A673 (cell line): ENCODE data around the gene RBM20. TPM values are rescaled to one million over a fixed set of nuclear protein-coding genes. Genes with fewer than 3 reads are reported as not detected.
A peak's percentile ranks its signal among the peaks of the same experiment; 100 is the strongest.

Experiments
- BruUV-seq: library from RNA; stranded (reverse); fragments of 400-500 nt; replicated peaks from 2 replicates; lab custom pipeline; 2021; lab: Mats Ljungman, UMichigan
- CTCF ChIA-PET: fragments of 300-600 bp; sonication (Branson Sonifier 250); formaldehyde crosslinking; loops from one replicate; lab custom pipeline; 2022; ENCODE audit warnings: antibody characterized with exemption; lab: Charles Lee
- POLR2A ChIA-PET: fragments of 300-600 bp; sonication (Branson Sonifier 250); formaldehyde crosslinking; loops from one replicate; lab custom pipeline; 2022; ENCODE audit warnings: antibody characterized with exemption; ENCODE audit not compliant: low non-redundant PET; lab: Charles Lee
- DNase-seq: peaks from one replicate; pipeline ENCODE4 v3.0.0-alpha.2; 2015; ENCODE audit warnings: low spot score
- H3K27ac ChIP-seq: fragments of 200-600 bp; sonication (generic); 2 replicates; pipeline ENCODE4 v1.5.1; 2016; ENCODE audit warnings: mixed run types, low read depth, mild to moderate bottlenecking, mixed read lengths, antibody characterized with exemption, low read length; ENCODE audit not compliant: poor library complexity, severe bottlenecking
- H3K27me3 ChIP-seq: fragments of 200-600 bp; sonication (generic); replicated peaks from 2 replicates; pipeline ENCODE4 v1.6.1; 2017; ENCODE audit warnings: mixed run types, low read depth, mild to moderate bottlenecking, mixed read lengths, antibody characterized with exemption, low read length; ENCODE audit not compliant: insufficient read depth, poor library complexity
- H3K36me3 ChIP-seq: fragments of 200-600 bp; sonication (generic); 2 replicates; pipeline ENCODE4 v1.6.1; 2016; ENCODE audit warnings: mixed run types, mild to moderate bottlenecking, mixed read lengths, antibody characterized with exemption, low read length; ENCODE audit not compliant: insufficient read depth, poor library complexity, severe bottlenecking
- H3K4me1 ChIP-seq: fragments of 200-600 bp; sonication (generic); 2 replicates; pipeline ENCODE4 v1.6.1; 2017; ENCODE audit warnings: mixed run types, mild to moderate bottlenecking, mixed read lengths, antibody characterized with exemption, low read length; ENCODE audit not compliant: insufficient read depth, poor library complexity, severe bottlenecking
- H3K4me3 ChIP-seq: fragments of 200-600 bp; sonication (generic); 2 replicates; pipeline ENCODE4 v1.5.1; 2016; ENCODE audit warnings: low read depth, mixed run types, mild to moderate bottlenecking, mixed read lengths, low read length; ENCODE audit not compliant: poor library complexity, severe bottlenecking
- H3K9me3 ChIP-seq: fragments of 200-600 bp; sonication (generic); 2 replicates; pipeline ENCODE4 v1.6.1; 2016; ENCODE audit warnings: mixed run types, low read depth, mild to moderate bottlenecking, mixed read lengths, antibody characterized with exemption, low read length; ENCODE audit not compliant: poor library complexity, severe bottlenecking
- CTCF ChIP-seq: fragments of 300-800, 200-600 bp; sonication (generic); conservative IDR thresholded peaks from 2 replicates; pipeline ENCODE4 v1.5.1; 2017; ENCODE audit warnings: low read depth, mild to moderate bottlenecking, antibody characterized with exemption, low read length, moderate library complexity, mixed read lengths
- EZH2 ChIP-seq: fragments of 200-600 bp; sonication (generic); IDR thresholded peaks from 2 replicates; pipeline ENCODE4 v1.6.1; 2017; ENCODE audit warnings: borderline replicate concordance, low read depth, mild to moderate bottlenecking, mixed read lengths, antibody characterized with exemption, low read length; ENCODE audit not compliant: poor library complexity, severe bottlenecking
- intact Hi-C: fragments of 100-400 bp; cut with micrococcal nuclease; formaldehyde crosslinking; loops from one replicate; pipeline ENCODE4 v1.10.0; 2022; ENCODE audit not compliant: unreplicated experiment
- total RNA-seq: library from RNA; stranded (reverse); gene quantifications from 2 replicates; pipeline ENCODE4 v1.2.3, GENCODE V29; 2021

Gene RBM20
- total RNA-seq, 1 experiment from 2014 or later = 1.3 TPM

GRCh38 chr10:110670335-110670734 lies 26.2 kb downstream of the RBM20 start:
- H3K36me3 ChIP-seq = no peaks in the 10 kb centered on the region
- H3K27me3 ChIP-seq = no peaks in the 10 kb centered on the region
- intact Hi-C loops = no loop called here
- H3K9me3 ChIP-seq = no peaks in the 10 kb centered on the region
- TF ChIP-seq EZH2 (no peak), CTCF (no peak)
- no peak for DNase-seq
- POLR2A ChIA-PET = no interaction called here
- CTCF ChIA-PET = no interaction called here
- H3K27ac ChIP-seq = no peak overlapping the region
- peaks cover 4% of the 10 kb centered on the region for H3K4me1 ChIP-seq
- BruUV-seq = no TSS peak
- no peak overlapping the region for H3K4me3 ChIP-seq

- peaks cover 9% of the 10 kb centered on the region for H3K4me1 ChIP-seq
- DNase-seq = peak; percentile 62
- no peak overlapping the region for H3K27ac ChIP-seq
- intact Hi-C loops = no loop called here
- POLR2A ChIA-PET = no interaction called here
- H3K36me3 ChIP-seq = no peaks in the 10 kb centered on the region
- H3K4me3 ChIP-seq = peak overlapping the region; percentile 52
- no peaks in the 10 kb centered on the region for H3K9me3 ChIP-seq
- no TSS peak for BruUV-seq
- H3K27me3 ChIP-seq = no peaks in the 10 kb centered on the region
- CTCF ChIA-PET = interaction anchor here (1.3 kb wide), 1 partner anchor 61 kb away, joined by 3 read pairs; no protein-coding TSS in a partner anchor
- no peak for TF ChIP-seq EZH2
- TF ChIP-seq CTCF = peak; percentile 59
These were observed 27.8 kb downstream of the RBM20 start for GRCh38 chr10:110671788-110672579.

GRCh38 chr10:110672580-110672919 lies 28.4 kb downstream of the RBM20 start:
- no peaks in the 10 kb centered on the region for H3K9me3 ChIP-seq
- ChIA-PET CTCF (interaction anchor here (1.3 kb wide), 1 partner anchor 62 kb away, joined by 3 read pairs; no protein-coding TSS in a partner anchor), POLR2A (no interaction called here)
- TF ChIP-seq EZH2 (no peak), CTCF (no peak)
- no peak overlapping the region for H3K27ac ChIP-seq
- no TSS peak for BruUV-seq
- no peaks in the 10 kb centered on the region for H3K27me3 ChIP-seq
- no peaks in the 10 kb centered on the region for H3K36me3 ChIP-seq
- H3K4me3 ChIP-seq = peak overlapping the region; percentile 52
- intact Hi-C loops = no loop called here
- peak; percentile 18 for DNase-seq
- H3K4me1 ChIP-seq = peaks cover 9% of the 10 kb centered on the region
